Measurements from ENCODE around the gene CAST. TPM values are rescaled to one million over a fixed set of nuclear protein-coding genes. Genes with fewer than 3 reads are reported as not detected.

Gene CAST
- total RNA-seq, 1 donor from 2014 or later = 182 TPM

DNA sequence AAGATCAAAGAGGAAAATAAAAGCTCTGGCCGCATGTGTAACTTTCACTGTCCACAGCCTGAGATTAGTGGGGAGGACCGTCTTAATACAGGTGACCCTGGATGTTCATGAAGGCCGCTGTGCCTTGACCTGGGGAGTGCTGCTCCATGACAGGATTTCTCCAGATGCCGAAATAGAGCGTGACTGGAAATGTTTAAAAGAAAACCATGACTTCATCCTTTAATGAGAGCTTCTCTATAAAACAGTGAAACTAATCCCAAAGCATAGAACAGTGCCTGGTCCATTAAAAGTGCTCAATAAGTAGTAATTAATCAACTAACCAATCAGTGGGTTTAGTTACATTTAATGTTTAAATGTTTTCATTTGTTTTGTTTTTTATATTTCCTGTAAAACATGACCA lies 82.8 kb downstream of the CAST start:
- Histone ChIP-seq H3K27me3 (ENCODE audit: control insufficient read depth, insufficient read depth, low read length) (no peaks in the 10 kb centered on the region), H3K4me3 (ENCODE audit: low read depth, low read length) (no peak overlapping the region), H3K36me3 (ENCODE audit: control insufficient read depth, insufficient read depth, low read length) (peaks cover 38% of the 10 kb centered on the region)
- FAIRE-seq (no peak), DNase-seq (ENCODE audit: low read depth) (no peak)
- TF ChIP-seq, protein P1, sequence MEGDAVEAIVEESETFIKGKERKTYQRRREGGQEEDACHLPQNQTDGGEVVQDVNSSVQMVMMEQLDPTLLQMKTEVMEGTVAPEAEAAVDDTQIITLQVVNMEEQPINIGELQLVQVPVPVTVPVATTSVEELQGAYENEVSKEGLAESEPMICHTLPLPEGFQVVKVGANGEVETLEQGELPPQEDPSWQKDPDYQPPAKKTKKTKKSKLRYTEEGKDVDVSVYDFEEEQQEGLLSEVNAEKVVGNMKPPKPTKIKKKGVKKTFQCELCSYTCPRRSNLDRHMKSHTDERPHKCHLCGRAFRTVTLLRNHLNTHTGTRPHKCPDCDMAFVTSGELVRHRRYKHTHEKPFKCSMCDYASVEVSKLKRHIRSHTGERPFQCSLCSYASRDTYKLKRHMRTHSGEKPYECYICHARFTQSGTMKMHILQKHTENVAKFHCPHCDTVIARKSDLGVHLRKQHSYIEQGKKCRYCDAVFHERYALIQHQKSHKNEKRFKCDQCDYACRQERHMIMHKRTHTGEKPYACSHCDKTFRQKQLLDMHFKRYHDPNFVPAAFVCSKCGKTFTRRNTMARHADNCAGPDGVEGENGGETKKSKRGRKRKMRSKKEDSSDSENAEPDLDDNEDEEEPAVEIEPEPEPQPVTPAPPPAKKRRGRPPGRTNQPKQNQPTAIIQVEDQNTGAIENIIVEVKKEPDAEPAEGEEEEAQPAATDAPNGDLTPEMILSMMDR (IDR thresholded peaks at IDR 0.05; ENCODE audit: insufficient read depth, low read length, severe bottlenecking) = no peak

DNA sequence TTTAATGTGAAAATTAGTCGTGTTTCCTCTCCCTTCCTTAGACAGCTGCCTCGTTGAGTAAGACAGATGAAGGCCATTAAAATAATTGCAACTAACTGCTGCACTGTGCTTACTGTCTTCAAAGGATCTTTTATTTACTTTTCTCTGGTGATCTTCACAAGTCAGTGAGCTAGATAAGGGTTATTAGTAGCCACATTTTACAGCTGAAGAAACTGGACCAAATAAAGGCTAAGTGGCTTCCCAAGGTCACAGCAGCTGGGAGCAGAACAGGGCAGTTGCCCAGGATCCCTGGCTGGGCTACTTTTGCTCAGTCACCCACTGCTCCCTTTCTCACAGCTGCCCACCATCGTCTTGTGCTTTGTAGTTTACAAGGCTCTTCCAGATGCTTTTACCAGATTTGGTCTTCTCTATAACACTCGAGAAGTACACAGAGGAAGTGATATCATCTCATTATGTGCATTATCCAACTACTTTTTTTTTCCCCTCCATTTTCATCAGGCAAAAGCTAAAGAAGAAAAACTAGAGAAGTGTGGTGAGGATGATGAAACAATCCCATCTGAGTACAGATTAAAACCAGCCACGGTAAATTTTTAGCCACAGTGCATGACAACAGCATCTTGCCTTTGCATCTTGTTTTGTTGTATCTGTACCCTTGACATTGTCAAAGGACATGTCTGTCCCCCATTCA lies 83.8 kb downstream of the CAST start:
- FAIRE-seq (peak; percentile 72), DNase-seq (ENCODE audit: low read depth) (no peak)
- Histone ChIP-seq H3K36me3 (ENCODE audit: control insufficient read depth, insufficient read depth, low read length) (peaks cover 38% of the 10 kb centered on the region), H3K27me3 (ENCODE audit: control insufficient read depth, insufficient read depth, low read length) (no peaks in the 10 kb centered on the region), H3K4me3 (ENCODE audit: low read depth, low read length) (no peak overlapping the region)
- TF ChIP-seq, protein P1 (IDR thresholded peaks at IDR 0.05; ENCODE audit: insufficient read depth, low read length, severe bottlenecking) = no peak

DNA sequence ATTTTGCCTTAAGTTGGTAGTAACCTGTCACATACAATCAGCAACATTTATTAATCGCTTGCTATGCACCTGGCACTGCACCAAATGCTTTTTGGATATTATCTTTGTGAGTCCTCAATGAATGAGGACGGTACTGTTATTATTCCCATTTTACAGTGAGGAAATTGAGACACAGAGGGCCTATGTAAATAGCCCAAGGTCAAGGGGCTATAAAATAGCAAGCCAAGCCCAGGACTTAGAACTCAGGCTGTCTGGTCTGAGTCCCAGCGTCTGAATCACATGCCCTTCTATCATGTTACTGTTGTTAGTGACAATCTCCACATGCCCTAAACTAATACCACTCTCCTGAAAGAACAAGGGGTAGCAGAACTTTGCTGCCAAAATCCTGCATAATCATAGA lies 85.5 kb downstream of the CAST start:
- DNase-seq (ENCODE audit: low read depth) = no peak
- TF ChIP-seq, protein P1 (IDR thresholded peaks at IDR 0.05; ENCODE audit: insufficient read depth, low read length, severe bottlenecking) = no peak
- FAIRE-seq = no peak
- Histone ChIP-seq H3K27me3 (ENCODE audit: control insufficient read depth, insufficient read depth, low read length) (no peaks in the 10 kb centered on the region), H3K4me3 (ENCODE audit: low read depth, low read length) (no peak overlapping the region), H3K36me3 (ENCODE audit: control insufficient read depth, insufficient read depth, low read length) (peaks cover 27% of the 10 kb centered on the region)

DNA sequence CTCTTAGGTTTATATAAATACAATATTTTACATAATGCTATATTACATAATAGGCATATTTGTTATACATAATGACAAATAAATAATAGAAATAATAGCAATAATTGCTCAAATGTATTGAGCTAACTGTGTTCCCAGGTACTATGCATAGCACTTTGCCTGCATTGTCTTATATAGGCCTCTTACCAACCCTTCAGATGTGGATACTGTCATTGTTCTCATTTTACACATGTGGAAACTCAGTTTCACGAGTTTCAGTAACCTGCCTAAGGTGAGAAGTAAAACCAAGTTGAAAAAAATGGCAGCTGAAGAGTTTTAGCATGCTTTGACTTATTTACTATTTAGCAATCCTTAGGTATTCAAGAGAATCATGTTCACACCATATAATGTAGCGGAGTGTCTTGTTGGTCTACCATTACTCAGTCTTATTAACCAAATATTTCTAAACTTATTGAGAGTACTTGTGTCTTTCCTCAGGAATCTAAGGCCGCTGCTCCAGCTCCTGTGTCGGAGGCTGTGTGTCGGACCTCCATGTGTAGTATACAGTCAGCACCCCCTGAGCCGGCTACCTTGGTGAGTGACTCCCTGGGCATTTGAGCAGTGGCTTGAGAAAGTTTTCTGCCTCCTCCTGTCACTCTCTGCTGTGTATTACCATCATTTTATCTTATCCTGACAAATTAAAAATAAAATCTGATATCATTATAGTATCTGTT lies 88.1 kb downstream of the CAST start:
- TF ChIP-seq, protein P1 (IDR thresholded peaks at IDR 0.05; ENCODE audit: insufficient read depth, low read length, severe bottlenecking) = no peak
- Histone ChIP-seq H3K4me3 (ENCODE audit: low read depth, low read length) (no peak overlapping the region), H3K36me3 (ENCODE audit: control insufficient read depth, insufficient read depth, low read length) (peaks cover 36% of the 10 kb centered on the region), H3K27me3 (ENCODE audit: control insufficient read depth, insufficient read depth, low read length) (no peaks in the 10 kb centered on the region)
- DNase-seq (ENCODE audit: low read depth) = no peak
- no peak for FAIRE-seq

DNA sequence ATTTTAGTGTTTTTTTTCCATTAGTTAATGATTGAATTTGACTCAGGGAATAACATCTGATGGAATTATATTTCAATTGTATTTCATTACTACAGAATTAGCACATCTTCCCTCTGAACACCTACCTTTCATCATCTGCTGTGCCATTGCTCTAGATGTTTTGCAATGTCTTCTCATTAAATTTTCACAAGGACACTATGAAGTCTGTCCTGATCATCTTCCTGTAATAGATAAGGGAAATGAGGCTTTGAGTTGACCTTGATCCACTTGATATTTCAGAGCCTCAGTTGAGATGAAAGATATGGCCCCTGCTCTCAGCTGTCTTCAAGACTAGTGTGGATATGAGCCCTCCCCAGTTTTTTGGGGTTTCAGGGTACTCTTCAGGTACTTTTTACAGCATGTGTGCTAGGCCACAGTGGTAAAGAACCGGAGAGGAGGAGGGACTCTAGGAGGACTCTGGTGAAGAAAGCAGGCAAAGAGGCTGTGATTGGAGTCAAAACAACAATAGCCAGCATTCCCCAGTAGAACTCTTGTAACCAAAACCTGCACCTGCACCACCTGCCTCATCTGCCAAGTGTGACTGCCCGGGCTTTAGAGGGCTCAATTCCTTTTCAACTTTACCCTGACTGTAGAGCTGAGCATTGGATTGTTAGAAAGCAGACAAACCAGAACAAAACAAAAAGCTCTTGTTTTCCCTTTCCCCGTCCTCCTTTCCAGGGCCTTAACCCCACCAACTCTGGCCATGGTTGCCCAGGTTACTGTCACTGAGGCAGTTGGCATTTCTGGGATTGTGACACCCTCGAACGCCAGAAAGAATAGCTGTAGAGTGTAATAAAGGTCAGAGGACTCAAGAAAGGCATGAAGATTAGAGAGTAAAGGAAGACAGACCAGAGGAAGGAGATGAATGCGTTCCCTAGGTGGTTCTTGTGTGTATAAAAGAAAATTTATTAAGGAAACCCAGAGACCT lies 89.3 kb downstream of the CAST start:
- H3K4me3 ChIP-seq (ENCODE audit: low read depth, low read length) = no peak overlapping the region
- DNase-seq (ENCODE audit: low read depth) (no peak), FAIRE-seq (no peak)
- H3K27me3 ChIP-seq (ENCODE audit: control insufficient read depth, insufficient read depth, low read length) = no peaks in the 10 kb centered on the region
- H3K36me3 ChIP-seq (ENCODE audit: control insufficient read depth, insufficient read depth, low read length) = peaks cover 39% of the 10 kb centered on the region
- TF ChIP-seq, protein P1 (IDR thresholded peaks at IDR 0.05; ENCODE audit: insufficient read depth, low read length, severe bottlenecking) = no peak

Measured in bronchial epithelial cell (primary cell).